ENCODE measurements around the gene PIEZO2.
A peak's percentile ranks its signal among the peaks of the same experiment; 100 is the strongest.

Gene PIEZO2

GRCh38 chr18:10949655-10950054 lies 199.7 kb downstream of the PIEZO2 start:
- Histone ChIP-seq H3K27me3 (ENCODE audit: control insufficient read depth in 1 of 2, insufficient read depth in 1 of 2, low read length in 2 of 2) (no peaks in the 10 kb centered on the region), H3K4ac (ENCODE audit: low read depth in 1 of 2, low read length in 2 of 2) (no peak overlapping the region), H4K8ac (ENCODE audit: low read length) (no peak overlapping the region), H3K79me1 (replicated peaks; ENCODE audit: low read length, poor library complexity, severe bottlenecking) (no peaks in the 10 kb centered on the region), H3K27ac (ENCODE audit: low read length, poor library complexity, severe bottlenecking) (no peak overlapping the region), H2AFZ (ENCODE audit: low read depth, low read length) (no peak overlapping the region), H2AK5ac (ENCODE audit: low read length, severe bottlenecking) (no peak overlapping the region), H3K23ac (ENCODE audit: low read length in 2 of 2) (no peak overlapping the region), H3K9ac (ENCODE audit: low read length) (no peak overlapping the region), H3K18ac (ENCODE audit: low read depth in 1 of 2, low read length in 2 of 2) (no peak overlapping the region), H3K4me2 (ENCODE audit: low read length, poor library complexity, severe bottlenecking) (no peak overlapping the region), H3K4me3 (ENCODE audit: insufficient read depth in 1 of 2, low read depth in 1 of 2, low read length in 2 of 2) (no peak overlapping the region), H3K4me1 (ENCODE audit: control insufficient read depth, insufficient read depth, low read depth, low read length) (no peaks in the 10 kb centered on the region), H4K91ac (ENCODE audit: low read length) (no peak overlapping the region), H3K36me3 (ENCODE audit: control insufficient read depth in 1 of 2, insufficient read depth in 2 of 2, low read depth in 1 of 2, low read length in 2 of 2) (no peaks in the 10 kb centered on the region), H3K14ac (ENCODE audit: low read length in 2 of 2) (no peak overlapping the region), H2BK15ac (ENCODE audit: low read depth, poor library complexity, severe bottlenecking) (no peak overlapping the region), H2BK5ac (ENCODE audit: low read depth, low read length, poor library complexity, severe bottlenecking) (no peak overlapping the region), H2BK12ac (ENCODE audit: low read length in 2 of 2) (no peak overlapping the region), H3K9me3 (ENCODE audit: control insufficient read depth, low read length) (peaks cover 28% of the 10 kb centered on the region), H2BK120ac (ENCODE audit: low read depth, low read length) (no peak overlapping the region)
- 40% methylated on average over 1 of the region's 1 CpG for WGBS
- DNase-seq = peak; percentile 42

GRCh38 chr18:10948421-10948820 lies 200.9 kb downstream of the PIEZO2 start:
- DNase-seq = no peak
- no peak overlapping the region for H4K8ac ChIP-seq (ENCODE audit: low read length)
- no peak overlapping the region for H2BK15ac ChIP-seq (ENCODE audit: low read depth, poor library complexity, severe bottlenecking)
- H3K27me3 ChIP-seq (ENCODE audit: control insufficient read depth in 1 of 2, insufficient read depth in 1 of 2, low read length in 2 of 2) = no peaks in the 10 kb centered on the region
- H2BK5ac ChIP-seq (ENCODE audit: low read depth, low read length, poor library complexity, severe bottlenecking) = no peak overlapping the region
- no peak overlapping the region for H3K18ac ChIP-seq (ENCODE audit: low read depth in 1 of 2, low read length in 2 of 2)
- no peak overlapping the region for H2BK120ac ChIP-seq (ENCODE audit: low read depth, low read length)
- H2BK12ac ChIP-seq (ENCODE audit: low read length in 2 of 2) = no peak overlapping the region
- H3K9ac ChIP-seq (ENCODE audit: low read length) = no peak overlapping the region
- no peaks in the 10 kb centered on the region for H3K4me1 ChIP-seq (ENCODE audit: control insufficient read depth, insufficient read depth, low read depth, low read length)
- no peak overlapping the region for H3K27ac ChIP-seq (ENCODE audit: low read length, poor library complexity, severe bottlenecking)
- H3K4ac ChIP-seq (ENCODE audit: low read depth in 1 of 2, low read length in 2 of 2) = no peak overlapping the region
- no peak overlapping the region for H3K4me2 ChIP-seq (ENCODE audit: low read length, poor library complexity, severe bottlenecking)
- H3K36me3 ChIP-seq (ENCODE audit: control insufficient read depth in 1 of 2, insufficient read depth in 2 of 2, low read depth in 1 of 2, low read length in 2 of 2) = no peaks in the 10 kb centered on the region
- H2AK5ac ChIP-seq (ENCODE audit: low read length, severe bottlenecking) = no peak overlapping the region
- no peak overlapping the region for H3K4me3 ChIP-seq (ENCODE audit: insufficient read depth in 1 of 2, low read depth in 1 of 2, low read length in 2 of 2)
- H4K91ac ChIP-seq (ENCODE audit: low read length) = no peak overlapping the region
- WGBS = 100% methylated on average over 1 of the region's 5 CpGs
- peaks cover 34% of the 10 kb centered on the region for H3K9me3 ChIP-seq (ENCODE audit: control insufficient read depth, low read length)
- no peak overlapping the region for H2AFZ ChIP-seq (ENCODE audit: low read depth, low read length)
- no peak overlapping the region for H3K23ac ChIP-seq (ENCODE audit: low read length in 2 of 2)
- H3K79me1 ChIP-seq (replicated peaks; ENCODE audit: low read length, poor library complexity, severe bottlenecking) = no peaks in the 10 kb centered on the region
- H3K14ac ChIP-seq (ENCODE audit: low read length in 2 of 2) = no peak overlapping the region

GRCh38 chr18:10946058-10946457 lies 203.3 kb downstream of the PIEZO2 start:
- Histone ChIP-seq H2BK5ac (ENCODE audit: low read depth, low read length, poor library complexity, severe bottlenecking) (no peak overlapping the region), H3K4ac (ENCODE audit: low read depth in 1 of 2, low read length in 2 of 2) (no peak overlapping the region), H3K4me3 (ENCODE audit: insufficient read depth in 1 of 2, low read depth in 1 of 2, low read length in 2 of 2) (peak overlapping the region in 1 of 2 experiments; percentile 10), H4K91ac (ENCODE audit: low read length) (no peak overlapping the region), H3K14ac (ENCODE audit: low read length in 2 of 2) (no peak overlapping the region), H3K9ac (ENCODE audit: low read length) (no peak overlapping the region), H2BK120ac (ENCODE audit: low read depth, low read length) (no peak overlapping the region), H3K36me3 (ENCODE audit: control insufficient read depth in 1 of 2, insufficient read depth in 2 of 2, low read depth in 1 of 2, low read length in 2 of 2) (no peaks in the 10 kb centered on the region), H4K8ac (ENCODE audit: low read length) (no peak overlapping the region), H3K27me3 (ENCODE audit: control insufficient read depth in 1 of 2, insufficient read depth in 1 of 2, low read length in 2 of 2) (no peaks in the 10 kb centered on the region), H2AFZ (ENCODE audit: low read depth, low read length) (no peak overlapping the region), H2BK15ac (ENCODE audit: low read depth, poor library complexity, severe bottlenecking) (no peak overlapping the region), H3K18ac (ENCODE audit: low read depth in 1 of 2, low read length in 2 of 2) (no peak overlapping the region), H3K79me1 (replicated peaks; ENCODE audit: low read length, poor library complexity, severe bottlenecking) (no peaks in the 10 kb centered on the region), H3K4me1 (ENCODE audit: control insufficient read depth, insufficient read depth, low read depth, low read length) (no peaks in the 10 kb centered on the region), H3K23ac (ENCODE audit: low read length in 2 of 2) (no peak overlapping the region), H3K27ac (ENCODE audit: low read length, poor library complexity, severe bottlenecking) (no peak overlapping the region), H3K9me3 (ENCODE audit: control insufficient read depth, low read length) (peaks cover 34% of the 10 kb centered on the region), H2AK5ac (ENCODE audit: low read length, severe bottlenecking) (no peak overlapping the region), H3K4me2 (ENCODE audit: low read length, poor library complexity, severe bottlenecking) (no peak overlapping the region), H2BK12ac (ENCODE audit: low read length in 2 of 2) (no peak overlapping the region)
- no peak for DNase-seq

DNA sequence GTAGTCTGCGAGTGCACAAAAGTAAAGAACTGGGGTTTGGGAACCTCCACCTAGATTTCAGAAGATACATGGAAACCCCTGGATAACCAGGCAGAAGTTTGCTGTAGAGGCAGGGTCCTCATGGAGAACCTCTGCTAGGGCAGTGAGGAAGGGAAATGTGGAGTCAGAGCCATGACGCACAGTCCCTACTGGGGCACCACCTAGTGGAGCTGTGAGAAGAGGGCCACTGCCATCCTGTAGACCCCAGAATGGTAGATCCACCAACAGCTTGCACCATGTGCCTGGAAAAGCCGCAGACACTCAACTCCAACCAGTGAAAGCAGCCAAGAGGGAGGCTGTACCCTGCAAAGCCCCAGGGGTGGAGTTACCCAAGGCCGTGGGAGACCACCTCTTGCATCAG lies 206.4 kb downstream of the PIEZO2 start:
- H3K4me3 ChIP-seq (ENCODE audit: insufficient read depth in 1 of 2, low read depth in 1 of 2, low read length in 2 of 2) = no peak overlapping the region
- H3K27me3 ChIP-seq (ENCODE audit: control insufficient read depth in 1 of 2, insufficient read depth in 1 of 2, low read length in 2 of 2) = no peaks in the 10 kb centered on the region
- no peak for DNase-seq
- H4K8ac ChIP-seq (ENCODE audit: low read length) = no peak overlapping the region
- H3K14ac ChIP-seq (ENCODE audit: low read length in 2 of 2) = no peak overlapping the region
- no peak overlapping the region for H2BK15ac ChIP-seq (ENCODE audit: low read depth, poor library complexity, severe bottlenecking)
- H3K79me1 ChIP-seq (replicated peaks; ENCODE audit: low read length, poor library complexity, severe bottlenecking) = no peaks in the 10 kb centered on the region
- no peaks in the 10 kb centered on the region for H3K36me3 ChIP-seq (ENCODE audit: control insufficient read depth in 1 of 2, insufficient read depth in 2 of 2, low read depth in 1 of 2, low read length in 2 of 2)
- H3K27ac ChIP-seq (ENCODE audit: low read length, poor library complexity, severe bottlenecking) = no peak overlapping the region
- peaks cover 32% of the 10 kb centered on the region for H3K9me3 ChIP-seq (ENCODE audit: control insufficient read depth, low read length)
- no peak overlapping the region for H2AFZ ChIP-seq (ENCODE audit: low read depth, low read length)
- WGBS = 80% methylated on average over 4 of the region's 4 CpGs
- H3K4me2 ChIP-seq (ENCODE audit: low read length, poor library complexity, severe bottlenecking) = no peak overlapping the region
- no peak overlapping the region for H2AK5ac ChIP-seq (ENCODE audit: low read length, severe bottlenecking)
- no peak overlapping the region for H3K9ac ChIP-seq (ENCODE audit: low read length)
- no peak overlapping the region for H2BK120ac ChIP-seq (ENCODE audit: low read depth, low read length)
- H4K91ac ChIP-seq (ENCODE audit: low read length) = no peak overlapping the region
- H2BK5ac ChIP-seq (ENCODE audit: low read depth, low read length, poor library complexity, severe bottlenecking) = no peak overlapping the region
- H2BK12ac ChIP-seq (ENCODE audit: low read length in 2 of 2) = no peak overlapping the region
- no peak overlapping the region for H3K18ac ChIP-seq (ENCODE audit: low read depth in 1 of 2, low read length in 2 of 2)
- no peaks in the 10 kb centered on the region for H3K4me1 ChIP-seq (ENCODE audit: control insufficient read depth, insufficient read depth, low read depth, low read length)
- H3K4ac ChIP-seq (ENCODE audit: low read depth in 1 of 2, low read length in 2 of 2) = no peak overlapping the region
- no peak overlapping the region for H3K23ac ChIP-seq (ENCODE audit: low read length in 2 of 2)

Measured in mesenchymal stem cell (in vitro differentiated cells and primary cell).